ENCODE data around the gene TWIST2. TPM values are rescaled to one million over a fixed set of nuclear protein-coding genes. Genes with fewer than 3 reads are reported as not detected.

The TWIST2 gene
- polyA plus RNA-seq, 1 of the 3 experiments (the other 2 are of a cell fraction): 19.5 TPM

GRCh38 chr2:238802957-238803356 is 44.9 kb upstream of the TWIST2 start:
- CTCF ChIA-PET: interaction anchor here (0.6 to 6.2 kb wide), 2 partner anchors 17 to 1258 kb away, joined by 3 to 34 read pairs; no protein-coding TSS in a partner anchor
- H3K9me3 ChIP-seq: no peaks in the 10 kb centered on the region
- DNase-seq: no peak

More at GRCh38 chr2:238802957-238803356, 44.9 kb upstream of the TWIST2 start:
- POLR2A ChIA-PET: no interaction called here
- H3K9me2 ChIP-seq: no peaks in the 10 kb centered on the region
- no peaks in the 10 kb centered on the region for H3F3A ChIP-seq (replicated peaks; ENCODE audit: insufficient read depth)
- no peaks in the 10 kb centered on the region for H3K36me3 ChIP-seq (replicated peaks in 1 of 2; ENCODE audit: control insufficient read depth in 1 of 2, insufficient read depth in 2 of 2, low read length in 1 of 2)
- no peak overlapping the region for H3K9ac ChIP-seq
- no peaks in the 10 kb centered on the region for H3K27me3 ChIP-seq (ENCODE audit: insufficient read depth)
- no peaks in the 10 kb centered on the region for H3K79me2 ChIP-seq (ENCODE audit: insufficient read depth)
- TF ChIP-seq FOXJ3 (CRISPR knock-in tag; IDR thresholded peaks at IDR 0.05) (no peak), RFX5 (IDR thresholded peaks at IDR 0.05; ENCODE audit: low read length) (no peak), TAF1 (IDR thresholded peaks at IDR 0.05; ENCODE audit: borderline replicate concordance, low read depth, low read length) (no peak), IRF3 (IDR thresholded peaks at IDR 0.05; ENCODE audit: low read depth, low read length) (no peak), RAD21 (IDR thresholded peaks at IDR 0.05; ENCODE audit: low read length) (no peak), ELF1 (IDR thresholded peaks at IDR 0.05) (no peak), PBX3 (IDR thresholded peaks at IDR 0.05) (no peak), TCF12 (IDR thresholded peaks at IDR 0.05) (no peak), RXRA (IDR thresholded peaks at IDR 0.05; ENCODE audit: borderline replicate concordance, low read depth) (no peak), CTCF (IDR thresholded peaks at IDR 0.05) (no peak), POLR2AphosphoS5 (IDR thresholded peaks at IDR 0.05; ENCODE audit: low read depth, low read length) (no peak), USF2 (IDR thresholded peaks at IDR 0.05; ENCODE audit: borderline replicate concordance, low read depth, low read length) (no peak), FOSL2 (IDR thresholded peaks at IDR 0.05; ENCODE audit: borderline replicate concordance, low read depth) (no peak), TEAD4 (IDR thresholded peaks at IDR 0.05; ENCODE audit: borderline replicate concordance, insufficient read depth) (no peak), EP300 (IDR thresholded peaks at IDR 0.05; ENCODE audit: borderline replicate concordance in 1 of 2, low read depth in 1 of 2, low read length in 1 of 2) (no peak)
- H2AFZ ChIP-seq (ENCODE audit: low read depth): no peak overlapping the region
- WGBS (ENCODE audit: low lambda C conversion rate): 38% methylated on average over 4 of the region's 4 CpGs
- H4K20me1 ChIP-seq (ENCODE audit: insufficient read depth): no peaks in the 10 kb centered on the region
- H3K27ac ChIP-seq (ENCODE audit: low read depth in 2 of 2, low read length in 1 of 2): no peak overlapping the region
- H3K4me2 ChIP-seq: no peak overlapping the region
- H3K4me3 ChIP-seq (ENCODE audit: low read depth in 2 of 2, low read length in 1 of 2): no peak overlapping the region
- peaks cover 0 to 8% of the 10 kb centered on the region in 2 experiments; a peak in 1 of 4 replicates for H3K4me1 ChIP-seq (ENCODE audit: control insufficient read depth in 1 of 2, insufficient read depth in 2 of 2, low read depth in 1 of 2, low read length in 1 of 2)
